ENCODE results near the gene PAK6. TPM values are rescaled to one million over a fixed set of nuclear protein-coding genes. Genes with fewer than 3 reads are reported as not detected.

The PAK6 gene
- total and polyA plus RNA-seq, 9 of the 15 experiments (the other 6 are each of a cell fraction or from before 2014, with no cell fraction given) = 0.03 to 0.74 (median 0.16) TPM; not detected in 2

- TF ChIP-seq CREB3 (tag; conservative IDR thresholded peaks at IDR 0.05; ENCODE audit: low read depth) = no peak
- no peak for TF ChIP-seq FOXP1 (CRISPR knock-in tag; IDR thresholded peaks at IDR 0.05)
- no peak for TF ChIP-seq ZFX (CRISPR knock-in tag; IDR thresholded peaks at IDR 0.05)
- no peak for TF ChIP-seq ZNF668 (CRISPR knock-in tag; IDR thresholded peaks at IDR 0.05)
- no peak for TF ChIP-seq LCOR (CRISPR knock-in tag; IDR thresholded peaks at IDR 0.05)
- no peak for TF ChIP-seq E2F8 (IDR thresholded peaks at IDR 0.05; ENCODE audit: low read depth, partially characterized antibody)
- TF ChIP-seq ARID2 (IDR thresholded peaks at IDR 0.05) = no peak
- TF ChIP-seq ZNF395 (CRISPR knock-in tag; IDR thresholded peaks at IDR 0.05) = no peak
Observed at GRCh38 chr15:40290545-40290917, 51.7 kb downstream of the PAK6 start (continued).

Data from K562 (cell line).